Naive thymus-derived CD4-positive, alpha-beta T cell (primary cell): Measurements from ENCODE around the gene VAV3. TPM values are rescaled to one million over a fixed set of nuclear protein-coding genes. Genes with fewer than 3 reads are reported as not detected.

Experiments used
- ATAC-seq: fragments of 150-1000 bp; cut with Tn5 transposase; 2 replicates; pipeline ENCODE4 v1.10.0; 2021; ENCODE audit warnings: mild to moderate bottlenecking, moderate library complexity
- CTCF ChIA-PET: fragments of 350-600 bp; sonication (Branson Sonifier 250); formaldehyde crosslinking; loops from one replicate; lab custom pipeline; 2021; ENCODE audit warnings: antibody characterized with exemption; lab: Charles Lee
- POLR2A ChIA-PET: fragments of 350-600 bp; sonication (Branson Sonifier 250); formaldehyde crosslinking; loops from one replicate; lab custom pipeline; 2021; ENCODE audit warnings: antibody characterized with exemption, inconsistent platforms; lab: Charles Lee
- DNase-seq, 9 donors: peaks; one replicate each; pipeline versions ENCODE4 v3.0.0 to v3.0.0-alpha.2; 2020 to 2022; ENCODE audit warnings: mixed read lengths in 1 of 9
- H3K27ac ChIP-seq: one replicate; pipeline ENCODE4 v1.7.0; 2013; ENCODE audit warnings: mild to moderate bottlenecking, low read depth, low read length, moderate library complexity
- H3K27me3 ChIP-seq, 2 donors: one replicate each; pipeline ENCODE4 v1.7.0; 2013; ENCODE audit warnings: low read length in 2 of 2, mild to moderate bottlenecking in 2 of 2, moderate library complexity in 2 of 2; ENCODE audit not compliant: control insufficient read depth in 2 of 2, insufficient read depth in 2 of 2
- H3K36me3 ChIP-seq, 3 experiments: 1 replicate in 2 of 3; 2 replicates in 1 of 3; pipeline ENCODE4 v1.7.0; 2013; ENCODE audit warnings: low read length in 3 of 3, mild to moderate bottlenecking in 3 of 3, moderate library complexity in 1 of 3; ENCODE audit not compliant: insufficient read depth in 3 of 3, control insufficient read depth in 2 of 3
- H3K4me1 ChIP-seq, 2 donors: one replicate each; pipeline ENCODE4 v1.7.0; 2013; ENCODE audit warnings: low read length in 2 of 2, mild to moderate bottlenecking in 2 of 2, moderate library complexity in 1 of 2; ENCODE audit not compliant: control insufficient read depth in 2 of 2, insufficient read depth in 2 of 2
- H3K4me3 ChIP-seq: 2 replicates; pipeline ENCODE4 v1.7.0; 2013; ENCODE audit warnings: mild to moderate bottlenecking, low read length
- H3K9me3 ChIP-seq, 3 experiments: 1 replicate in 2 of 3; 2 replicates in 1 of 3; pipeline ENCODE4 v1.7.0; 2013; ENCODE audit warnings: low read length in 3 of 3; ENCODE audit not compliant: control insufficient read depth in 2 of 3
- H3K27ac Mint-ChIP-seq, 9 donors: one replicate each; pipeline ENCODE4 v1.8.0; 2020 to 2022; ENCODE audit warnings: mixed read lengths in 9 of 9, mild to moderate bottlenecking in 8 of 9, moderate library complexity in 5 of 9, inconsistent platforms in 2 of 9
- H3K27me3 Mint-ChIP-seq, 5 donors: one replicate each; pipeline ENCODE4 v1.8.0; 2021 to 2022; ENCODE audit warnings: mixed read lengths in 5 of 5, mild to moderate bottlenecking in 1 of 5
- H3K36me3 Mint-ChIP-seq, 5 donors: one replicate each; pipeline ENCODE4 v1.8.0; 2020 to 2022; ENCODE audit warnings: mixed read lengths in 5 of 5, mild to moderate bottlenecking in 3 of 5, inconsistent platforms in 1 of 5
- H3K4me1 Mint-ChIP-seq, 7 donors: one replicate each; pipeline ENCODE4 v1.8.0; 2020 to 2022; ENCODE audit warnings: mixed read lengths in 7 of 7, mild to moderate bottlenecking in 3 of 7, inconsistent platforms in 1 of 7
- H3K4me3 Mint-ChIP-seq, 10 donors: one replicate each; pipeline ENCODE4 v1.8.0; 2020 to 2022; ENCODE audit warnings: mild to moderate bottlenecking in 10 of 10, mixed read lengths in 10 of 10, moderate library complexity in 6 of 10, inconsistent platforms in 2 of 10
- H3K9me3 Mint-ChIP-seq, 11 donors: one replicate each; pipeline ENCODE4 v1.8.0; 2020 to 2022; ENCODE audit warnings: mixed read lengths in 11 of 11, mild to moderate bottlenecking in 4 of 11, inconsistent platforms in 1 of 11, moderate library complexity in 1 of 11
- intact Hi-C, 2 donors: fragments of 100-400 bp; cut with micrococcal nuclease; formaldehyde crosslinking; loops; one replicate each; pipeline ENCODE4 v1.15.1; 2023
- polyA plus RNA-seq, 2 donors: library from polyadenylated mRNA; unstranded; fragments of 300-500 nt; fragmentation: Illumina TruSeq; gene quantifications; one replicate each; pipeline ENCODE4 v1.2.3, GENCODE V29; 2021
- total RNA-seq, 6 experiments: library from RNA in 5 of 6; stranded (reverse) in 5 of 6; gene quantifications; 1 replicate in 5 of 6; 2 replicates in 1 of 6; pipeline ENCODE4 v1.2.3 and lab custom pipeline; 2021 to 2026

Gene VAV3
- total and polyA plus RNA-seq, 7 experiments from 2014 or later: 1.3 to 23.2 (median 2.7) TPM

- Histone ChIP-seq H3K4me3 (no peak overlapping the region), H3K4me1 (no peaks in the 10 kb centered on the region), H3K27me3 (no peaks in the 10 kb centered on the region), H3K9me3 (no peaks in the 10 kb centered on the region), H3K36me3 (no peaks in the 10 kb centered on the region), H3K27ac (no peak overlapping the region)
- Mint-ChIP-seq H3K4me1 (peaks cover 0 to 11% (median 0%) of the 10 kb centered on the region in 7 donors), H3K4me3 (no peak overlapping the region), H3K36me3 (peaks cover 0 to 8% (median under 1%) of the 10 kb centered on the region in 5 donors), H3K27me3 (no peaks in the 10 kb centered on the region), H3K9me3 (peaks cover 0 to under 1% (median 0%) of the 10 kb centered on the region in 11 donors), H3K27ac (no peak overlapping the region)
- ChIA-PET POLR2A (no interaction called here), CTCF (no interaction called here)
- ATAC-seq (no peak), DNase-seq (no peak)
- intact Hi-C loops: no loop called here
Measured at GRCh38 chr1:107600607-107601160, 364.3 kb downstream of the VAV3 start.

GRCh38 chr1:107599220-107599619, 365.8 kb downstream of the VAV3 start:
- POLR2A ChIA-PET: no interaction called here
- Histone ChIP-seq H3K4me3 (no peak overlapping the region), H3K4me1 (no peaks in the 10 kb centered on the region), H3K27me3 (no peaks in the 10 kb centered on the region), H3K27ac (no peak overlapping the region), H3K9me3 (no peaks in the 10 kb centered on the region), H3K36me3 (no peaks in the 10 kb centered on the region)
- intact Hi-C loops: no loop called here
- Mint-ChIP-seq H3K27me3 (no peaks in the 10 kb centered on the region), H3K27ac (no peak overlapping the region), H3K9me3 (no peaks in the 10 kb centered on the region), H3K4me3 (no peak overlapping the region), H3K36me3 (peaks cover 0 to 11% (median 0%) of the 10 kb centered on the region in 5 donors), H3K4me1 (peaks cover 0 to 11% (median under 1%) of the 10 kb centered on the region in 7 donors)
- CTCF ChIA-PET: no interaction called here
- DNase-seq: no peak
- ATAC-seq: no peak

GRCh38 chr1:107597290-107597689, 367.7 kb downstream of the VAV3 start:
- intact Hi-C loops: no loop called here
- ATAC-seq (no peak), DNase-seq (no peak)
- H3K9me3 Mint-ChIP-seq: no peaks in the 10 kb centered on the region
- no peaks in the 10 kb centered on the region for H3K9me3 ChIP-seq
- H3K4me3 ChIP-seq: no peak overlapping the region
- H3K4me1 ChIP-seq: no peaks in the 10 kb centered on the region
- no peak overlapping the region for H3K4me3 Mint-ChIP-seq
- CTCF ChIA-PET: no interaction called here
- no peaks in the 10 kb centered on the region for H3K27me3 ChIP-seq
- POLR2A ChIA-PET: no interaction called here
- no peak overlapping the region for H3K27ac Mint-ChIP-seq
- H3K27ac ChIP-seq: no peak overlapping the region
- H3K27me3 Mint-ChIP-seq: no peaks in the 10 kb centered on the region
- peaks cover 0 to 11% (median 0%) of the 10 kb centered on the region in 5 donors for H3K36me3 Mint-ChIP-seq
- peaks cover 0 to 15% (median 9%) of the 10 kb centered on the region in 7 donors for H3K4me1 Mint-ChIP-seq
- no peaks in the 10 kb centered on the region for H3K36me3 ChIP-seq

- Histone ChIP-seq H3K27me3 (no peaks in the 10 kb centered on the region), H3K27ac (no peak overlapping the region), H3K4me1 (no peaks in the 10 kb centered on the region), H3K4me3 (no peak overlapping the region), H3K36me3 (no peaks in the 10 kb centered on the region), H3K9me3 (no peaks in the 10 kb centered on the region)
- Mint-ChIP-seq H3K36me3 (peaks cover 0 to 11% (median 3%) of the 10 kb centered on the region in 5 donors), H3K4me1 (peaks cover 0 to 15% (median 0%) of the 10 kb centered on the region in 7 donors), H3K27me3 (no peaks in the 10 kb centered on the region), H3K27ac (no peak overlapping the region), H3K9me3 (no peaks in the 10 kb centered on the region), H3K4me3 (no peak overlapping the region)
- intact Hi-C loops: no loop called here
- DNase-seq: no peak
- POLR2A ChIA-PET: no interaction called here
- ATAC-seq: no peak
- CTCF ChIA-PET: no interaction called here
Measured at GRCh38 chr1:107594536-107594935, 370.4 kb downstream of the VAV3 start.

GRCh38 chr1:107593501-107594209, 371.3 kb downstream of the VAV3 start:
- Mint-ChIP-seq H3K9me3 (no peaks in the 10 kb centered on the region), H3K27ac (no peak overlapping the region), H3K4me3 (no peak overlapping the region), H3K4me1 (peaks cover 0 to 15% (median 0%) of the 10 kb centered on the region in 7 donors), H3K27me3 (no peaks in the 10 kb centered on the region), H3K36me3 (peaks cover 0 to 11% (median 3%) of the 10 kb centered on the region in 5 donors)
- DNase-seq (no peak), ATAC-seq (peak; percentile 49)
- no peaks in the 10 kb centered on the region for H3K4me1 ChIP-seq
- no peaks in the 10 kb centered on the region for H3K36me3 ChIP-seq
- H3K27me3 ChIP-seq: no peaks in the 10 kb centered on the region
- no peak overlapping the region for H3K4me3 ChIP-seq
- no peaks in the 10 kb centered on the region for H3K9me3 ChIP-seq
- POLR2A ChIA-PET: no interaction called here
- intact Hi-C loops: no loop called here
- no peak overlapping the region for H3K27ac ChIP-seq
- CTCF ChIA-PET: no interaction called here

- intact Hi-C loops: no loop called here
- ChIA-PET CTCF (no interaction called here), POLR2A (no interaction called here)
- Mint-ChIP-seq H3K4me3 (no peak overlapping the region), H3K36me3 (peaks cover 0 to 15% (median 1%) of the 10 kb centered on the region in 5 donors), H3K4me1 (peaks cover 0 to 15% (median 0%) of the 10 kb centered on the region in 7 donors), H3K27ac (no peak overlapping the region), H3K27me3 (no peaks in the 10 kb centered on the region), H3K9me3 (no peaks in the 10 kb centered on the region)
- no peaks in the 10 kb centered on the region for H3K27me3 ChIP-seq
- H3K9me3 ChIP-seq: no peaks in the 10 kb centered on the region
- no peak overlapping the region for H3K27ac ChIP-seq
- no peaks in the 10 kb centered on the region for H3K4me1 ChIP-seq
- DNase-seq (no peak), ATAC-seq (peak; percentile 62)
- no peak overlapping the region for H3K4me3 ChIP-seq
- no peaks in the 10 kb centered on the region for H3K36me3 ChIP-seq
Measured at GRCh38 chr1:107590900-107591622, 373.9 kb downstream of the VAV3 start.
